ENCODE results near the gene TGFBR1. TPM values are rescaled to one million over a fixed set of nuclear protein-coding genes. Genes with fewer than 3 reads are reported as not detected.

TGFBR1 gene
- total and polyA plus RNA-seq, 5 donors from 2014 or later, result 18.0 to 27.0 (median 19.4) TPM

DNA sequence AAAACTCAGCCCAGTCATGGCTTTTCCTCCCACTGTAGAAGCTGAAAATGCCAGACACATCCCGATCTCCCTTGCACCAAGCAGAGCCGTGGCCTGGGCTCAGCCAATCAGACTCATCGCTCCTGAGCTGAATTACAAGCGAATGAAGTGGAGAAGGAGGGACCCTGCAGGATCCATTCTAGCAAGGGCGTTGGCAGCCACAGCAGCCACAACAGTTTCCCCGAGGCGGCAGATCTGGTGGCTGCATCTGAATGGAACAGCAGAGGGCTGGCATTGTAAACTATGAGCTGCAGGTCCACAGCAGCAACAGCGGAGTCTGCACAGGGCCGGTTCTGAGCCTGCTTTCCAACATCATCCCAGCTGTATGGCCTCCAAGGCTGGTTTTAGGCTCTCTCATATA, 93.1 kb downstream of the TGFBR1 start:
- DNase-seq (no peak), ATAC-seq (ENCODE audit: low read depth in 2 of 2) (no peak)
- H3K36me3 Mint-ChIP-seq, result no peaks in the 10 kb centered on the region
- H3K4me1 ChIP-seq (ENCODE audit: control insufficient read depth, insufficient read depth, low read length, poor library complexity, severe bottlenecking), result no peaks in the 10 kb centered on the region
- H3K4me1 Mint-ChIP-seq, result peaks cover 0 to 3% (median 0%) of the 10 kb centered on the region in 4 donors
- no peaks in the 10 kb centered on the region for H3K36me3 ChIP-seq (ENCODE audit: control insufficient read depth, insufficient read depth, low read length)
- peaks cover 8% of the 10 kb centered on the region for H3K27me3 Mint-ChIP-seq
- no peak overlapping the region for H3K4me3 Mint-ChIP-seq
- no peak overlapping the region for H3K27ac ChIP-seq (ENCODE audit: insufficient read depth, low read length, poor library complexity, severe bottlenecking)
- H3K9me3 ChIP-seq (ENCODE audit: control insufficient read depth in 2 of 2, low read length in 2 of 2), result no peaks in the 10 kb centered on the region
- no peak overlapping the region for H3K4me3 ChIP-seq (ENCODE audit: low read depth, low read length)
- H3K27ac Mint-ChIP-seq, result no peak overlapping the region
- peaks cover 0 to 2% (median 0%) of the 10 kb centered on the region in 7 donors for H3K9me3 Mint-ChIP-seq
- peaks cover 4% of the 10 kb centered on the region for H3K27me3 ChIP-seq (ENCODE audit: control insufficient read depth, insufficient read depth, low read length)

DNA sequence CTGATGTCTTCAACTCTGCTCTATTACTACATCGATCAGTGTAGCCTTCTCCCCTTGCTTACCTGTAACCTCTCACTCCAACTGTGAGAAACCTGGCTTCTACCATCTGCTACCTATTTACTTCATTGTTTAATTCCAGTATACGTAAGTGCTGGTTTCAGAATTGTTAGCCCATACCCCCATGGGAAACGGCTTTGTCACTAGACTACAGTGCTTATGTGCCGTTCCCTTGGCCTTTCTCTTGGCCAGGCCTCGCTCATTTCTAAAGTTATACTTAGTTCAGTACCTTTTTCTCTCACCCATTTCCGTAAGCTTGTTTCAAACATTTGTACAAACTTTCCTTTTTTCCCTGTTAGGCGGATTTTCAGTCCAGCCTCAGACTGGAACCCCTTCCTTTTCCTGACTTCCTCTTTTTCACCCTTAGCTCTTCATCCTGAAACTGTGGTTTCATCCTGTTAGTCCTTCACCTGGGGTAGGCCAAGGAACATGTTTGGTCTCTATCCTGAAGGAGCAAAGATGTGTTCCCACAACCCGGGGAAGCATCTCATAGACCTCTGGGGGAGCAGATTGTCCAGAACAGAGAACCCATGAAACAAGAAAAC, 95.1 kb downstream of the TGFBR1 start:
- Histone ChIP-seq H3K9me3 (ENCODE audit: control insufficient read depth in 2 of 2, low read length in 2 of 2) (no peaks in the 10 kb centered on the region), H3K27me3 (ENCODE audit: control insufficient read depth, insufficient read depth, low read length) (no peaks in the 10 kb centered on the region), H3K4me1 (ENCODE audit: control insufficient read depth, insufficient read depth, low read length, poor library complexity, severe bottlenecking) (no peaks in the 10 kb centered on the region), H3K4me3 (ENCODE audit: low read depth, low read length) (no peak overlapping the region), H3K36me3 (ENCODE audit: control insufficient read depth, insufficient read depth, low read length) (no peaks in the 10 kb centered on the region), H3K27ac (ENCODE audit: insufficient read depth, low read length, poor library complexity, severe bottlenecking) (no peak overlapping the region)
- H3K27ac Mint-ChIP-seq, result no peak overlapping the region
- H3K9me3 Mint-ChIP-seq, result peaks cover 0 to 3% (median 0%) of the 10 kb centered on the region in 7 donors
- H3K27me3 Mint-ChIP-seq, result peaks cover 4% of the 10 kb centered on the region
- H3K4me1 Mint-ChIP-seq, result peaks cover 0 to 3% (median 0%) of the 10 kb centered on the region in 4 donors
- no peak for ATAC-seq (ENCODE audit: low read depth in 2 of 2)
- no peak for DNase-seq
- H3K36me3 Mint-ChIP-seq, result no peaks in the 10 kb centered on the region
- no peak overlapping the region for H3K4me3 Mint-ChIP-seq

GRCh38 chr9:99201603-99202002, 96.7 kb downstream of the TGFBR1 start:
- H3K36me3 ChIP-seq (ENCODE audit: control insufficient read depth, insufficient read depth, low read length), result no peaks in the 10 kb centered on the region
- H3K36me3 Mint-ChIP-seq, result no peaks in the 10 kb centered on the region
- H3K27ac ChIP-seq (ENCODE audit: insufficient read depth, low read length, poor library complexity, severe bottlenecking), result no peak overlapping the region
- no peak overlapping the region for H3K4me3 Mint-ChIP-seq
- H3K4me1 Mint-ChIP-seq, result peaks cover 0 to under 1% (median 0%) of the 10 kb centered on the region in 4 donors
- no peaks in the 10 kb centered on the region for H3K4me1 ChIP-seq (ENCODE audit: control insufficient read depth, insufficient read depth, low read length, poor library complexity, severe bottlenecking)
- no peak overlapping the region for H3K27ac Mint-ChIP-seq
- no peak for DNase-seq
- no peak for ATAC-seq (ENCODE audit: low read depth in 2 of 2)
- no peak overlapping the region for H3K4me3 ChIP-seq (ENCODE audit: low read depth, low read length)
- peaks cover 0 to 10% (median 1%) of the 10 kb centered on the region in 7 donors for H3K9me3 Mint-ChIP-seq
- H3K27me3 ChIP-seq (ENCODE audit: control insufficient read depth, insufficient read depth, low read length), result no peaks in the 10 kb centered on the region
- H3K27me3 Mint-ChIP-seq, result peaks cover 12% of the 10 kb centered on the region
- no peaks in the 10 kb centered on the region for H3K9me3 ChIP-seq (ENCODE audit: control insufficient read depth in 2 of 2, low read length in 2 of 2)

Other genes starting within 250 kb of the TGFBR1 start
- gene COL15A1, start 161.2 kb upstream of the TGFBR1 start, total RNA-seq, result not detected
- gene COL15A1, start 161.2 kb upstream of the TGFBR1 start, polyA plus RNA-seq, result under 1 TPM in 3 of 4 donors, not detected in 1; 0.03 to 0.10 (median 0.06) TPM
- 17.1 TPM for gene ALG2, start 116.8 kb downstream of the TGFBR1 start, total RNA-seq
- gene ALG2, start 116.8 kb downstream of the TGFBR1 start, polyA plus RNA-seq, result 10 to 100 TPM; 27.1 to 35.2 (median 31.6) TPM
- 76.2 TPM for gene SEC61B, start 117.2 kb downstream of the TGFBR1 start, total RNA-seq
- gene SEC61B, start 117.2 kb downstream of the TGFBR1 start, polyA plus RNA-seq, result 100 to 1,000 TPM; 343 to 400 (median 367) TPM